Measurements from ENCODE around the gene SCMH1. TPM values are rescaled to one million over a fixed set of nuclear protein-coding genes. Genes with fewer than 3 reads are reported as not detected.
A peak's percentile ranks its signal among the peaks of the same experiment; 100 is the strongest.

Gene SCMH1
- total RNA-seq, 1 donor from 2014 or later, result 51.3 TPM

DNA sequence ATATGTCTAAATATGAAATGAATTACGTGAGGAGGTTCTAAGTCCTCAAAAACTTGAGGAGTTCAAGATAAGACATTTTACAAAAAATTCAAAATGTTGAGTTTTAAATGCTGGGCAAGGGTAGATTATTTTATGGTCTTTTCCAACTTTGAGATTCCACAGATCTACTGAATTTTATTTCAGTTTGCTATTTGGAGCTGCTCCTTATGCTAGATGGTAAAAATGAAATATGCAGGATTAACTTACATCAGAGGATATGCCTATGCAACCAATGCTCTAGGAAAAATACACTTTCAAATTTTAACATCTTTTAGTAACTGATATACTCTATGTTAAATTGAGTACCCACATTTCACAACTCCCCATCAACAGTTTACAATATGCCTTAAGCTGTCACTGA lies 83.1 kb downstream of the SCMH1 start:
- Mint-ChIP-seq H3K27ac (ENCODE audit: unreplicated experiment) (no peak overlapping the region), H3K9me3 (ENCODE audit: unreplicated experiment) (no peaks in the 10 kb centered on the region), H3K36me3 (ENCODE audit: low read depth, unreplicated experiment) (peaks cover 9% of the 10 kb centered on the region), H3K4me3 (ENCODE audit: unreplicated experiment) (no peak overlapping the region), H3K27me3 (ENCODE audit: unreplicated experiment) (no peaks in the 10 kb centered on the region), H3K4me1 (ENCODE audit: unreplicated experiment) (peaks cover 18% of the 10 kb centered on the region)
- no peak for DNase-seq (ENCODE audit: low spot score)
- no peak for TF ChIP-seq CTCF (IDR thresholded peaks at IDR 0.05; ENCODE audit: unreplicated experiment)

GRCh38 chr1:41158147-41158875 lies 83.8 kb downstream of the SCMH1 start:
- no peak overlapping the region for H3K4me3 Mint-ChIP-seq (ENCODE audit: unreplicated experiment)
- H3K9me3 Mint-ChIP-seq (ENCODE audit: unreplicated experiment), result no peaks in the 10 kb centered on the region
- no peak for TF ChIP-seq CTCF (IDR thresholded peaks at IDR 0.05; ENCODE audit: unreplicated experiment)
- peaks cover 18% of the 10 kb centered on the region for H3K4me1 Mint-ChIP-seq (ENCODE audit: unreplicated experiment)
- peaks cover 8% of the 10 kb centered on the region for H3K36me3 Mint-ChIP-seq (ENCODE audit: low read depth, unreplicated experiment)
- no peak for DNase-seq (ENCODE audit: low spot score)
- H3K27me3 Mint-ChIP-seq (ENCODE audit: unreplicated experiment), result no peaks in the 10 kb centered on the region
- H3K27ac Mint-ChIP-seq (ENCODE audit: unreplicated experiment), result peak overlapping the region; percentile 2

DNA sequence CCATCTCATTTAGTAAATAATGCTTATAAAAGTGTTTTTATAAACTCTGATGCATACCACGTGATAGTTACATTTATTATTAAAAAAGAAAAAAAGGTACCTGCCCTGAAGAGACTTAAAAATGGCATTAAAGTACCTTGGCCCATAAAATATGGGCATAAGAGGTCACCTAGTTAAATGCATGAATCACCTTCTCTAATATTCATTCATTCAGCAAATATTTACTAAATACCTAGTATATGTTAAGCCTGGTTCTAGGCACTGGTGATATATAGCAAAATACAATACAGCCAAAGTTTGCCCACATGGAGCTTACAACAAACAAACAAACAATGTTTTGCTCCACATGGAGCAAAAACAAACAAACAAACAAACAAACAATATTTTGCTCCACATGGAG lies 87.0 kb downstream of the SCMH1 start:
- peaks cover 29% of the 10 kb centered on the region for H3K4me1 Mint-ChIP-seq (ENCODE audit: unreplicated experiment)
- H3K27ac Mint-ChIP-seq (ENCODE audit: unreplicated experiment), result no peak overlapping the region
- no peaks in the 10 kb centered on the region for H3K9me3 Mint-ChIP-seq (ENCODE audit: unreplicated experiment)
- TF ChIP-seq CTCF (IDR thresholded peaks at IDR 0.05; ENCODE audit: unreplicated experiment), result no peak
- no peak for DNase-seq (ENCODE audit: low spot score)
- no peak overlapping the region for H3K4me3 Mint-ChIP-seq (ENCODE audit: unreplicated experiment)
- no peaks in the 10 kb centered on the region for H3K27me3 Mint-ChIP-seq (ENCODE audit: unreplicated experiment)
- H3K36me3 Mint-ChIP-seq (ENCODE audit: low read depth, unreplicated experiment), result peaks cover 8% of the 10 kb centered on the region

DNA sequence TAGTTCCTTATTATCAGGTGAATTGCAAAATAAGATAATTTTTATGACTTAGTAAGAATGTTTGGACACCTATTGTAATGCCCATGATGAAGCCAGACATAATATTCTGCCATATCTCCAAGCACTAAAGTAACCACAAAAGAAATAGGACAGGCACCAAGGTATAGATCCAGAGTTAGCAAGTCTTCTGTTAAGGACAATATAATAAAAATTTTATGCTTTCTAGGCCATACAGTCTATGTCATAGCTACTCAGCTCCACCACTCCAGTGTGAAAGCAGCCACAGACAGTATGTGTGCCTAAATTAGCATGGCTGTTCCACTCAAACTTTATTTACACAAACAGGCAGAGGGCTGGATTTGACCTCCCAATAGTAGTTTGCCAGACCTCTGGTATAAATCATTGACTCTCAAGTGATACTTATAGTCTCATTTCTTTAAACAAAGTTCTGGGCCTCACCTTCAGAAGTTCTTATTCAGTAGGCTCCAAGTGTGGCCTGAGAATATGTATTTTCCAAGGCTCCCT lies 88.3 kb downstream of the SCMH1 start:
- H3K4me1 Mint-ChIP-seq (ENCODE audit: unreplicated experiment), result peaks cover 23% of the 10 kb centered on the region
- no peak for DNase-seq (ENCODE audit: low spot score)
- H3K27ac Mint-ChIP-seq (ENCODE audit: unreplicated experiment), result no peak overlapping the region
- TF ChIP-seq CTCF (IDR thresholded peaks at IDR 0.05; ENCODE audit: unreplicated experiment), result no peak
- no peak overlapping the region for H3K4me3 Mint-ChIP-seq (ENCODE audit: unreplicated experiment)
- H3K36me3 Mint-ChIP-seq (ENCODE audit: low read depth, unreplicated experiment), result peaks cover 20% of the 10 kb centered on the region
- no peaks in the 10 kb centered on the region for H3K9me3 Mint-ChIP-seq (ENCODE audit: unreplicated experiment)
- H3K27me3 Mint-ChIP-seq (ENCODE audit: unreplicated experiment), result no peaks in the 10 kb centered on the region

GRCh38 chr1:41152622-41153044 lies 89.5 kb downstream of the SCMH1 start:
- H3K4me3 Mint-ChIP-seq (ENCODE audit: unreplicated experiment), result no peak overlapping the region
- H3K4me1 Mint-ChIP-seq (ENCODE audit: unreplicated experiment), result peaks cover 15% of the 10 kb centered on the region
- H3K36me3 Mint-ChIP-seq (ENCODE audit: low read depth, unreplicated experiment), result peaks cover 20% of the 10 kb centered on the region
- H3K9me3 Mint-ChIP-seq (ENCODE audit: unreplicated experiment), result no peaks in the 10 kb centered on the region
- H3K27me3 Mint-ChIP-seq (ENCODE audit: unreplicated experiment), result no peaks in the 10 kb centered on the region
- TF ChIP-seq CTCF (IDR thresholded peaks at IDR 0.05; ENCODE audit: unreplicated experiment), result no peak
- DNase-seq (ENCODE audit: low spot score), result no peak
- no peak overlapping the region for H3K27ac Mint-ChIP-seq (ENCODE audit: unreplicated experiment)

Data from endothelial cell (in vitro differentiated cells).